Calu3 (cell line): ENCODE data around the gene PURA. TPM values are rescaled to one million over a fixed set of nuclear protein-coding genes. Genes with fewer than 3 reads are reported as not detected.

Experiments
- BruUV-seq: library from RNA; stranded (reverse); fragments of 400-500 nt; replicated peaks from 2 replicates; lab custom pipeline; 2021; lab: Mats Ljungman, UMichigan
- CTCF ChIA-PET: fragments of 300-600 bp; sonication (Branson Sonifier 250); formaldehyde crosslinking; loops from one replicate; lab custom pipeline; 2022; ENCODE audit warnings: antibody characterized with exemption; lab: Charles Lee
- DNase-seq: peaks from one replicate; pipeline ENCODE4 v3.0.0; 2022
- H3K27ac Mint-ChIP-seq: one replicate; pipeline ENCODE4 v1.8.0; 2022; ENCODE audit warnings: mixed read lengths; ENCODE audit not compliant: unreplicated experiment
- H3K27me3 Mint-ChIP-seq: one replicate; pipeline ENCODE4 v1.8.0; 2022; ENCODE audit warnings: mixed read lengths; ENCODE audit not compliant: unreplicated experiment
- H3K36me3 Mint-ChIP-seq: one replicate; pipeline ENCODE4 v1.8.0; 2022; ENCODE audit warnings: mild to moderate bottlenecking, moderate library complexity, mixed read lengths; ENCODE audit not compliant: insufficient read depth, unreplicated experiment
- H3K4me1 Mint-ChIP-seq: one replicate; pipeline ENCODE4 v1.8.0; 2022; ENCODE audit warnings: mild to moderate bottlenecking, low read depth, mixed read lengths; ENCODE audit not compliant: unreplicated experiment
- H3K4me3 Mint-ChIP-seq: one replicate; pipeline ENCODE4 v1.8.0; 2022; ENCODE audit warnings: mild to moderate bottlenecking, low read depth, moderate library complexity, mixed read lengths; ENCODE audit not compliant: unreplicated experiment
- H3K9me3 Mint-ChIP-seq: one replicate; pipeline ENCODE4 v1.8.0; 2022; ENCODE audit warnings: low read depth, mixed read lengths; ENCODE audit not compliant: unreplicated experiment
- CTCF ChIP-seq: fragments of 200-600 bp; IDR thresholded peaks from one replicate; pipeline ENCODE4 v1.8.0; 2022; ENCODE audit warnings: antibody characterized with exemption; ENCODE audit not compliant: unreplicated experiment
- intact Hi-C: fragments of 100-400 bp; cut with micrococcal nuclease; formaldehyde crosslinking; loops from one replicate; pipeline ENCODE4 v1.10.0; 2022; ENCODE audit not compliant: unreplicated experiment
- total RNA-seq: library from RNA; stranded (reverse); gene quantifications from 2 replicates; pipeline ENCODE4 v1.2.3, GENCODE V29; 2022

PURA gene
- total RNA-seq, 1 experiment from 2014 or later, result 16.7 TPM

GRCh38 chr5:140148508-140148907 is 34.6 kb downstream of the PURA start:
- DNase-seq, result peak; percentile 43
- no peaks in the 10 kb centered on the region for H3K36me3 Mint-ChIP-seq
- TF ChIP-seq CTCF, result no peak
- intact Hi-C loops, result no loop called here
- no TSS peak for BruUV-seq
- no peak overlapping the region for H3K4me3 Mint-ChIP-seq
- peaks cover 23% of the 10 kb centered on the region for H3K4me1 Mint-ChIP-seq
- CTCF ChIA-PET, result interaction anchor here (1.2 kb wide), 1 partner anchor 62 kb away, joined by 5 read pairs; no protein-coding TSS in a partner anchor
- no peaks in the 10 kb centered on the region for H3K9me3 Mint-ChIP-seq
- H3K27ac Mint-ChIP-seq, result no peak overlapping the region
- peaks cover 25% of the 10 kb centered on the region for H3K27me3 Mint-ChIP-seq

DNA sequence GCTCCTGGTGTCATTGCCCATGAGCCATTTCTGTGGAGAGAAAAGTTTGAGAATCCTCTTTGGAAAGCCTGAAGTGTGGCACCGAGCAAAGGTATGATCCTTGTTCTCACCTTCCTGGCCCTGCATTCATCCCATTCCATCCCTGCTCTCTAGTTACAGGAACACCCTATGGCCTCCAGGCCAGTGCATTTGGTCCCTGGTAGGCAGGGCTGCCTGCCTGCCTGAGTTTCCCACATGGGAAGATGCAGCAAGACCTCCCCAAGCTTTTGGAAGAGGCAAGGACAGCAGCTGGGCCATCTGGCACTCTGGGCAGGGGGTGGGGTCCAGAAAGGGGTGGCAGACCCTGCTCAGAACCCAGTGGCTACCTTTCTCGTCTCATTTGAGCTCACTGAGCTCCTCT is 36.3 kb downstream of the PURA start:
- no peak overlapping the region for H3K4me3 Mint-ChIP-seq
- no peaks in the 10 kb centered on the region for H3K36me3 Mint-ChIP-seq
- H3K27ac Mint-ChIP-seq, result no peak overlapping the region
- DNase-seq, result no peak
- no TSS peak for BruUV-seq
- CTCF ChIA-PET, result interaction anchor here (1.1 kb wide), 1 partner anchor 15 kb away, joined by 3 read pairs; no protein-coding TSS in a partner anchor
- H3K27me3 Mint-ChIP-seq, result peaks cover 20% of the 10 kb centered on the region
- no peaks in the 10 kb centered on the region for H3K9me3 Mint-ChIP-seq
- H3K4me1 Mint-ChIP-seq, result peaks cover 15% of the 10 kb centered on the region
- no peak for TF ChIP-seq CTCF
- intact Hi-C loops, result no loop called here

DNA sequence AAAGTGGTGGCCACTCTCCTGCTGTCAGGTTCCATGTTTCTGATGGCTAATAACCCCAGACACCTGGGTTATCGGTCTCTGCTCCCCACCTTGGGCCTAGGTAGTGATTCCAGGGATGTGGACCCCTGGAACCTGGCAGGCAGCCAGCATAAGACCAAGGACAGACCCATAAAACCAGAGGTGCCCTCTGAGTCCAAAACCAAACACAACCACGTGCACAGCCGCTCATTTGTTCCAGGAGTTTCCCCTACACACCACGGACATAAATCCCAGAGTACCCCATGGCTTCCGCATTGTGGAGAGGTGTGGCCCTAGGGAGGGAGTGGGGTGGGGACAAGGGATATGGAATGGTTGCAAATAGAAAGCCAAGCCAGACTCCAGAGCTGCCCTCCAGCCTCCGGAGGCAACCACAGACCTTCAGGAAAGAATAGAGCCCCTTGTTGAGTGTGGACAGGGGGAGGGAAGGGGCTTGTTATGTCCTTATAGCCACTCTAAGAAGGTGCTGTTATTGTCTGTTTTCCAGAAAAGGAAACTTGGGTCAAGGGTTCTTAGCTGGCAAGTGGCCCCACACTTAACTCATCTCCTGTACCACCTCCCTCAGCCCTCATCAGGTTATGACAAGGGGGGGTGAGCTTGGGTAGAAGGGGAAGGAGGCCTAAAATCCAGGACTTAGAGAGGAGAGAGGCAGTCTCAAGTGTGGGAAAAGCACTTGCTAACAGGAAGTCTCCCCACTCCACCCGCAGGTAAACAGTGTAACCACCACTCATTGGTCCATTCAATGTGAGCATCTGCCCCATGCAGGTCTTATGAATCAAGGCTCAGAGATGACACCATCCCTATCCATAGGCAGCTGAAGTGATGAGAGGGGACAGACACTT is 37.5 kb downstream of the PURA start:
- Mint-ChIP-seq H3K4me3 (no peak overlapping the region), H3K27ac (no peak overlapping the region), H3K27me3 (peaks cover 9% of the 10 kb centered on the region), H3K9me3 (no peaks in the 10 kb centered on the region), H3K36me3 (no peaks in the 10 kb centered on the region), H3K4me1 (peaks cover 8% of the 10 kb centered on the region)
- CTCF ChIA-PET, result interaction anchor here (1.2 kb wide), 1 partner anchor 76 kb away, joined by 3 read pairs; no protein-coding TSS in a partner anchor
- no peak for TF ChIP-seq CTCF
- no peak for DNase-seq
- intact Hi-C loops, result no loop called here
- BruUV-seq, result no TSS peak

DNA sequence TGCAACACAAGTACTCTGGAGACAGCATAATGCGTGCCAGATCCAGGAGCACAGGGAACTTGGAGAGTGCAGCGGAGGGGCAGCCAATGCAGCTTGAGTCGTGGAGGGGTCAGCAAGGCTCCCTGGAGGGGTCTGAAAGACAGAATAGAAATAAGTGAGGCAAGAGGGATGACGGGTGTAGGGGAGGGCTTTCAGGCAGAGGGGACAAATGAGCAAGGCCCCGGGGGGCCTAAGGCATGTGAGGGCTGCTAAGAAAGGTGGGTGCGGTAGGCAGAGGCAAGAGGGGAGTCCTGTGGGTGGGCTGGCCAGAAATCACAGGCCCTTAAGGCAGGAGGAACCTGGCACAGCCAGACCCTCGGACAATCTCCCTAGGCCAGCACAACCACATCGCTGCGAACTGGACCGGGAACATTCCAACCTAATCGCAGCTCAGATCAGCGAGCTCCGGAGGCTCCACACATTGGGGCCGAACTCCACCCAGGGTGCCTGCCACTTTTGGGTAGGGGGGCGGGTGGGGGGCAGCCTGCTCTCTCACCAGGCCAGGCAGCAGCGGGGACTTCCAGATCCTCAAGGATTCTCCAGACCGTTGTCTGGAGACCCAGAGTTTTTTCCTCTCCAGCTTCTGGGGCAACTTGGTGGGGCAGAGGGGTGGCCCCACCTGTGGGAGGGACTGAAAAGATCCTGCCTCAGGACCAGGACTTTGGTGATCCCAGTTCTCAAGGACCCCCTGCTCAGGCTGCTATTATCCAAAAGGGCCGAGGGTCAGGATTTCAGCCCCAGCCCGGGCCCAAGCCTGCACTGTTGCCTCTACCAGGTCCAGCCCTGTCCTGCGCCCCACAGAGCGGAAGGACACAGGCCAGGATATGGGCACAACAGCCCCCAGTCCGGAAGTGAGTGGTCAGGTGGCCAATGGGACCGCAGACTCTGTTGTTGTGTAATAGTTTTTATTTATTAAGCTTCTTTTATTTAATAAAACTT is 38.4 kb downstream of the PURA start:
- TF ChIP-seq CTCF, result no peak
- peaks cover 8% of the 10 kb centered on the region for H3K4me1 Mint-ChIP-seq
- CTCF ChIA-PET, result interaction anchor here (0.6 to 1.2 kb wide), 2 partner anchors 69 to 77 kb away, joined by 3 to 5 read pairs; no protein-coding TSS in a partner anchor
- peaks cover 5% of the 10 kb centered on the region for H3K36me3 Mint-ChIP-seq
- intact Hi-C loops, result no loop called here
- peaks cover 4% of the 10 kb centered on the region for H3K27me3 Mint-ChIP-seq
- no peak overlapping the region for H3K27ac Mint-ChIP-seq
- no TSS peak for BruUV-seq
- H3K9me3 Mint-ChIP-seq, result no peaks in the 10 kb centered on the region
- DNase-seq, result no peak
- H3K4me3 Mint-ChIP-seq, result no peak overlapping the region
